ENCODE measurements around the gene JADE2. TPM values are rescaled to one million over a fixed set of nuclear protein-coding genes. Genes with fewer than 3 reads are reported as not detected.

The JADE2 gene
- total RNA-seq, 1 experiment from 2014 or later, result 18.4 TPM

DNA sequence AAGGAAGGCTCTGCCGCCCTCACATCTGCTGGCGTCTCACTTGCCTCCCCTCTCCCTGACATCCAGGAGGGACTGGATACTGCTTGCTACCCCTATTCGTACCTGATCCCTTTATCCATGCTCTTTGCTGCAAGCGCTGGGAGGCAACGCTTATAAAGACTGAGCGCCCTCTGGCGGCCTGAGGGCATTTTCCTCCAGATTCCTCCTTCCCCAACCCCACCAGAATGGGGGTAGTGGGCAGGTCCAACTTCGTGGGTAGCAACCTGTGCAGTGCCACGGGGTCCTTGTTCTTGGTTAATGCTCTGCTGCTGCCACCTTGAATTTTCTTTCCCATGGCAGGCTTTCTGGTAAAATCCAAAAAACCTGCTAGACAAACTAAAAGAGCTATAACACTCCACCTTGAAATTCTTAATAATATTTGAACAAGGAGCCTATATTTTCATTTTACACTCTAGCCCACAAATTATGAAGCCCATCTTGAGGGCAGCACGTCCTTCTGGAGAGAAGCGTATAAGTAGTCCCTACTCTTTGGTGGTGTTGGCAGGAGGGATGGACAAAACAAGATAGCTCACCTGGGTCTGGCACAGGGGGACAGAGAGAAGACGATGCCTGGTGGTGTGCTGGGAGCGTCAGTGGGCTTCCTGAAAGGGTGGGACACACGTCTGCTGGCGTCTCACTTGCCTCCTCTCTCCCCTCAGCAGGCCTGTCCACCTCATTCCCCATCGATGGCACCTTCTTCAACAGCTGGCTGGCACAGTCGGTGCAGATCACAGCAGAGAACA is 52.5 kb downstream of the JADE2 start:
- H3K36me3 ChIP-seq (ENCODE audit: insufficient read depth, low read length, poor library complexity, severe bottlenecking), result no peaks in the 10 kb centered on the region
- ChIA-PET CTCF (interaction anchor here (1.7 kb wide), 1 partner anchor 9 kb away, joined by 7 read pairs; no protein-coding TSS in a partner anchor), POLR2A (ENCODE audit: low non-redundant PET) (no interaction called here)
- DNase-seq (ENCODE audit: low spot score), result peak; percentile 86
- intact Hi-C loops (cut with micrococcal nuclease; ENCODE audit: unreplicated experiment), result loop anchor here (2.0 to 5.0 kb wide), 2 partner anchors 166 to 275 kb away; partner anchors contain the start of gene CDKN2AIPNL
- TF ChIP-seq EZH2 (IDR thresholded peaks at IDR 0.05; ENCODE audit: borderline replicate concordance, low read depth, low read length, poor library complexity, severe bottlenecking), result no peak
- TF ChIP-seq, protein P1, sequence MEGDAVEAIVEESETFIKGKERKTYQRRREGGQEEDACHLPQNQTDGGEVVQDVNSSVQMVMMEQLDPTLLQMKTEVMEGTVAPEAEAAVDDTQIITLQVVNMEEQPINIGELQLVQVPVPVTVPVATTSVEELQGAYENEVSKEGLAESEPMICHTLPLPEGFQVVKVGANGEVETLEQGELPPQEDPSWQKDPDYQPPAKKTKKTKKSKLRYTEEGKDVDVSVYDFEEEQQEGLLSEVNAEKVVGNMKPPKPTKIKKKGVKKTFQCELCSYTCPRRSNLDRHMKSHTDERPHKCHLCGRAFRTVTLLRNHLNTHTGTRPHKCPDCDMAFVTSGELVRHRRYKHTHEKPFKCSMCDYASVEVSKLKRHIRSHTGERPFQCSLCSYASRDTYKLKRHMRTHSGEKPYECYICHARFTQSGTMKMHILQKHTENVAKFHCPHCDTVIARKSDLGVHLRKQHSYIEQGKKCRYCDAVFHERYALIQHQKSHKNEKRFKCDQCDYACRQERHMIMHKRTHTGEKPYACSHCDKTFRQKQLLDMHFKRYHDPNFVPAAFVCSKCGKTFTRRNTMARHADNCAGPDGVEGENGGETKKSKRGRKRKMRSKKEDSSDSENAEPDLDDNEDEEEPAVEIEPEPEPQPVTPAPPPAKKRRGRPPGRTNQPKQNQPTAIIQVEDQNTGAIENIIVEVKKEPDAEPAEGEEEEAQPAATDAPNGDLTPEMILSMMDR (conservative IDR thresholded peaks at IDR 0.05; ENCODE audit: low read depth, low read length), result peak; percentile 91
- no TSS peak for BruUV-seq (replicated peaks)
- H3K4me3 ChIP-seq (ENCODE audit: low read depth, low read length, poor library complexity, severe bottlenecking), result no peak overlapping the region
- H3K27ac ChIP-seq (ENCODE audit: low read depth, low read length, poor library complexity, severe bottlenecking), result no peak overlapping the region
- no peaks in the 10 kb centered on the region for H3K4me1 ChIP-seq (ENCODE audit: insufficient read depth, low read length, poor library complexity, severe bottlenecking)
- H3K9me3 ChIP-seq (ENCODE audit: low read depth, low read length, poor library complexity, severe bottlenecking), result no peaks in the 10 kb centered on the region
- no peaks in the 10 kb centered on the region for H3K27me3 ChIP-seq (replicated peaks; ENCODE audit: insufficient read depth, low read depth, low read length, poor library complexity)

DNA sequence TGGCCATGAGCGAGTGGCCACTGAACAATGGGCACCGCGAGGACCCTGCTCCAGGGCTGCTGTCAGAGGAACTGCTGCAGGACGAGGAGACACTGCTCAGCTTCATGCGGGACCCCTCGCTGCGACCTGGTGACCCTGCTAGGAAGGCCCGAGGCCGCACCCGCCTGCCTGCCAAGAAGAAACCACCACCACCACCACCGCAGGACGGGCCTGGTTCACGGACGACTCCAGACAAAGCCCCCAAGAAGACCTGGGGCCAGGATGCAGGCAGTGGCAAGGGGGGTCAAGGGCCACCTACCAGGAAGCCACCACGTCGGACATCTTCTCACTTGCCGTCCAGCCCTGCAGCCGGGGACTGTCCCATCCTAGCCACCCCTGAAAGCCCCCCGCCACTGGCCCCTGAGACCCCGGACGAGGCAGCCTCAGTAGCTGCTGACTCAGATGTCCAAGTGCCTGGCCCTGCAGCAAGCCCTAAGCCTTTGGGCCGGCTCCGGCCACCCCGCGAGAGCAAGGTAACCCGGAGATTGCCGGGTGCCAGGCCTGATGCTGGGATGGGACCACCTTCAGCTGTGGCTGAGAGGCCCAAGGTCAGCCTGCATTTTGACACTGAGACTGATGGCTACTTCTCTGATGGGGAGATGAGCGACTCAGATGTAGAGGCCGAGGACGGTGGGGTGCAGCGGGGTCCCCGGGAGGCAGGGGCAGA is 53.3 kb downstream of the JADE2 start:
- CTCF ChIA-PET, result interaction anchor here (1.7 kb wide), 1 partner anchor 9 kb away, joined by 7 read pairs; no protein-coding TSS in a partner anchor
- no TSS peak for BruUV-seq (replicated peaks)
- Histone ChIP-seq H3K27ac (ENCODE audit: low read depth, low read length, poor library complexity, severe bottlenecking) (no peak overlapping the region), H3K4me1 (ENCODE audit: insufficient read depth, low read length, poor library complexity, severe bottlenecking) (no peaks in the 10 kb centered on the region), H3K36me3 (ENCODE audit: insufficient read depth, low read length, poor library complexity, severe bottlenecking) (no peaks in the 10 kb centered on the region), H3K27me3 (replicated peaks; ENCODE audit: insufficient read depth, low read depth, low read length, poor library complexity) (no peaks in the 10 kb centered on the region), H3K4me3 (ENCODE audit: low read depth, low read length, poor library complexity, severe bottlenecking) (no peak overlapping the region), H3K9me3 (ENCODE audit: low read depth, low read length, poor library complexity, severe bottlenecking) (no peaks in the 10 kb centered on the region)
- POLR2A ChIA-PET (ENCODE audit: low non-redundant PET), result no interaction called here
- no peak for DNase-seq (ENCODE audit: low spot score)
- intact Hi-C loops (cut with micrococcal nuclease; ENCODE audit: unreplicated experiment), result loop anchor here (5.0 kb wide), 1 partner anchor 166 kb away; the partner anchor contains the start of gene CDKN2AIPNL
- TF ChIP-seq, protein P1 (conservative IDR thresholded peaks at IDR 0.05; ENCODE audit: low read depth, low read length), result no peak
- TF ChIP-seq EZH2 (IDR thresholded peaks at IDR 0.05; ENCODE audit: borderline replicate concordance, low read depth, low read length, poor library complexity, severe bottlenecking), result no peak

DNA sequence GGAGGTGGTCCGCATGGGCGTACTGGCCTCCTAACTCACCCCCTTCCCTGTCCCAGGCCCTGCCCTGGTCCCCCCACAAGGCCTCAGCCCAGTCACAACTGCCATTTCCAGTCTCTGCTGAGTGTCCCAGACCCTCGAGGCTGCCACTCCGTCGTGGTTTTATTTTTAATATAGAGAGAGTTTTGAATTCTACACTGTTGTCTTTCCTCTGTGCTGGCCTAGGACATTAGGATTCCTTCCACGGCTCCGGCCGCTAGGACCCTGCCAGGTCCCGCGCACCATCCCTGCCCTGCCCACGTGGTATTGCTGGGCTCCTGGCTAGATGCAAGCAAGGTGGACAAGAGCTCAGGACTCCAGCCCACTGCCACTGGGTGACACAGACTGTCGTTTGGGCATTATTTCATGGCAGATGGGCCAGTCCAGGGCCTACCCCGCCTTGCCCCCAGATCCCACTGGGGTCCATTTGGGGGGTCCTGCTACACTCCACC is 53.9 kb downstream of the JADE2 start:
- Histone ChIP-seq H3K4me1 (ENCODE audit: insufficient read depth, low read length, poor library complexity, severe bottlenecking) (no peaks in the 10 kb centered on the region), H3K4me3 (ENCODE audit: low read depth, low read length, poor library complexity, severe bottlenecking) (no peak overlapping the region), H3K27me3 (replicated peaks; ENCODE audit: insufficient read depth, low read depth, low read length, poor library complexity) (no peaks in the 10 kb centered on the region), H3K27ac (ENCODE audit: low read depth, low read length, poor library complexity, severe bottlenecking) (no peak overlapping the region), H3K36me3 (ENCODE audit: insufficient read depth, low read length, poor library complexity, severe bottlenecking) (no peaks in the 10 kb centered on the region), H3K9me3 (ENCODE audit: low read depth, low read length, poor library complexity, severe bottlenecking) (no peaks in the 10 kb centered on the region)
- intact Hi-C loops (cut with micrococcal nuclease; ENCODE audit: unreplicated experiment), result loop anchor here (5.0 kb wide), 1 partner anchor 167 kb away; the partner anchor contains the start of gene CDKN2AIPNL
- CTCF ChIA-PET, result no interaction called here
- no TSS peak for BruUV-seq (replicated peaks)
- no peak for DNase-seq (ENCODE audit: low spot score)
- no peak for TF ChIP-seq EZH2 (IDR thresholded peaks at IDR 0.05; ENCODE audit: borderline replicate concordance, low read depth, low read length, poor library complexity, severe bottlenecking)
- TF ChIP-seq, protein P1 (conservative IDR thresholded peaks at IDR 0.05; ENCODE audit: low read depth, low read length), result no peak
- POLR2A ChIA-PET (ENCODE audit: low non-redundant PET), result no interaction called here

Data from A673 (cell line).